ENCODE measurements around the gene FAM193B. TPM values are rescaled to one million over a fixed set of nuclear protein-coding genes. Genes with fewer than 3 reads are reported as not detected.

The FAM193B gene
- total and polyA plus RNA-seq, 2 of the 13 experiments (the other 11 are each of a cell fraction or from before 2014, with no cell fraction given) = 21.2 to 40.9 TPM

DNA sequence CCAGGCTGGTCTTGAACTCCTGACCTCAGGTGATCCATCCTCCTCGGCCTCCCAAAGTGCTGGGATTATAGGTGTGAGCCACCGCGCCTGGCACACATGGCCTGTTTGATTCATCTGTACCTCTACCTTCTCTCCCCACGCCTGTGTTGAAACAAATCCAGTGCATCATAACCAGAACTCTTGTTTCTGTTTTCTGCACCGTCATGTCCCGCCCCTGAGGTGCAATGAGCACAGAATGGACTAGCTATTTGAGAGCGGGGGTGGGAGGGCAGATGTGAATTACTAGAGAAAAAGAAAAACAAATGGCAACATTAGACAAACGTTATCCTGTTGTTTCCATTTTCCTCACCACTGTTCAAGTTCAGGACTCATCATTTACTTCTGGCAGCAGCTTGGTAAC lies 10.7 kb upstream of the FAM193B start:
- no TSS peak for BruUV-seq (replicated peaks)
- CTCF ChIA-PET (ENCODE audit: low intra/inter-chr PET ratio, low total read pairs) = no interaction called here
- no peak for TF ChIP-seq ZNF572 (CRISPR knock-in tag; IDR thresholded peaks at IDR 0.05)
- no peak for TF ChIP-seq ZBTB38 (CRISPR knock-in tag; IDR thresholded peaks at IDR 0.05)
- TF ChIP-seq ZFP37 (CRISPR knock-in tag; IDR thresholded peaks at IDR 0.05; ENCODE audit: borderline replicate concordance) = no peak
- TF ChIP-seq SRSF1 (optimal IDR thresholded peaks at IDR 0.05; ENCODE audit: low read depth, low read length) = no peak
- TF ChIP-seq, protein P1, sequence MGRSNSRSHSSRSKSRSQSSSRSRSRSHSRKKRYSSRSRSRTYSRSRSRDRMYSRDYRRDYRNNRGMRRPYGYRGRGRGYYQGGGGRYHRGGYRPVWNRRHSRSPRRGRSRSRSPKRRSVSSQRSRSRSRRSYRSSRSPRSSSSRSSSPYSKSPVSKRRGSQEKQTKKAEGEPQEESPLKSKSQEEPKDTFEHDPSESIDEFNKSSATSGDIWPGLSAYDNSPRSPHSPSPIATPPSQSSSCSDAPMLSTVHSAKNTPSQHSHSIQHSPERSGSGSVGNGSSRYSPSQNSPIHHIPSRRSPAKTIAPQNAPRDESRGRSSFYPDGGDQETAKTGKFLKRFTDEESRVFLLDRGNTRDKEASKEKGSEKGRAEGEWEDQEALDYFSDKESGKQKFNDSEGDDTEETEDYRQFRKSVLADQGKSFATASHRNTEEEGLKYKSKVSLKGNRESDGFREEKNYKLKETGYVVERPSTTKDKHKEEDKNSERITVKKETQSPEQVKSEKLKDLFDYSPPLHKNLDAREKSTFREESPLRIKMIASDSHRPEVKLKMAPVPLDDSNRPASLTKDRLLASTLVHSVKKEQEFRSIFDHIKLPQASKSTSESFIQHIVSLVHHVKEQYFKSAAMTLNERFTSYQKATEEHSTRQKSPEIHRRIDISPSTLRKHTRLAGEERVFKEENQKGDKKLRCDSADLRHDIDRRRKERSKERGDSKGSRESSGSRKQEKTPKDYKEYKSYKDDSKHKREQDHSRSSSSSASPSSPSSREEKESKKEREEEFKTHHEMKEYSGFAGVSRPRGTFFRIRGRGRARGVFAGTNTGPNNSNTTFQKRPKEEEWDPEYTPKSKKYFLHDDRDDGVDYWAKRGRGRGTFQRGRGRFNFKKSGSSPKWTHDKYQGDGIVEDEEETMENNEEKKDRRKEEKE (IDR thresholded peaks at IDR 0.05) = no peak
- no peak for TF ChIP-seq NKX3-1 (CRISPR knock-in tag; IDR thresholded peaks at IDR 0.05)
- no peak for TF ChIP-seq TBP (CRISPR knock-in tag; IDR thresholded peaks at IDR 0.05)
- TF ChIP-seq, protein P2, sequence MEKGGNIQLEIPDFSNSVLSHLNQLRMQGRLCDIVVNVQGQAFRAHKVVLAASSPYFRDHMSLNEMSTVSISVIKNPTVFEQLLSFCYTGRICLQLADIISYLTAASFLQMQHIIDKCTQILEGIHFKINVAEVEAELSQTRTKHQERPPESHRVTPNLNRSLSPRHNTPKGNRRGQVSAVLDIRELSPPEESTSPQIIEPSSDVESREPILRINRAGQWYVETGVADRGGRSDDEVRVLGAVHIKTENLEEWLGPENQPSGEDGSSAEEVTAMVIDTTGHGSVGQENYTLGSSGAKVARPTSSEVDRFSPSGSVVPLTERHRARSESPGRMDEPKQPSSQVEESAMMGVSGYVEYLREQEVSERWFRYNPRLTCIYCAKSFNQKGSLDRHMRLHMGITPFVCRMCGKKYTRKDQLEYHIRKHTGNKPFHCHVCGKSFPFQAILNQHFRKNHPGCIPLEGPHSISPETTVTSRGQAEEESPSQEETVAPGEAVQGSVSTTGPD (CRISPR knock-in tag; IDR thresholded peaks at IDR 0.05) = no peak
- TF ChIP-seq, protein P3, sequence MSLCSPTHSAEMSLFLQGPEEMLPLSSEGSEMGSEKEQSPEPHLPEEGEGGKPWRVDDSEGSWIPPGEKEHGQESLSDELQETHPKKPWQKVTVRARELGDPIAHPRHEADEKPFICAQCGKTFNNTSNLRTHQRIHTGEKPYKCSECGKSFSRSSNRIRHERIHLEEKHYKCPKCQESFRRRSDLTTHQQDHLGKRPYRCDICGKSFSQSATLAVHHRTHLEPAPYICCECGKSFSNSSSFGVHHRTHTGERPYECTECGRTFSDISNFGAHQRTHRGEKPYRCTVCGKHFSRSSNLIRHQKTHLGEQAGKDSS (CRISPR knock-in tag; IDR thresholded peaks at IDR 0.05; ENCODE audit: borderline replicate concordance, low read depth) = no peak

More for the DNA sequence above, 10.7 kb upstream of the FAM193B start:
- FAIRE-seq (no peak), ATAC-seq (no peak), DNase-seq (ENCODE audit: low spot score) (no peak)
- no peak overlapping the region for H3K4me3 ChIP-seq (replicated peaks in 1 of 3; ENCODE audit: insufficient read depth in 1 of 3, low read depth in 2 of 3, low read length in 3 of 3)
- POLR2A ChIA-PET = no interaction called here
- H4K20me1 ChIP-seq (ENCODE audit: insufficient read depth, low read length) = no peaks in the 10 kb centered on the region
- no peak overlapping the region for H2AFZ ChIP-seq (ENCODE audit: low read length)
- intact Hi-C loops (cut with micrococcal nuclease; ENCODE audit: unreplicated experiment) (no loop called here), in situ Hi-C loops (cut with HindIII; ENCODE audit: extremely low pct_ligation_motif_present, low pct_unique_long_range_greater_than_20kb) (no loop called here)
- 22% methylated on average over 8 of the region's 8 CpGs for WGBS (ENCODE audit: low lambda C conversion rate)
- H3K79me2 ChIP-seq (ENCODE audit: insufficient read depth, low read length) = no peaks in the 10 kb centered on the region
- peaks cover 14% of the 10 kb centered on the region for H3K9me3 ChIP-seq (ENCODE audit: low read length)
- H3K27ac ChIP-seq (ENCODE audit: extremely low read length, insufficient read depth, low read length) = no peak overlapping the region
- H3K4me2 ChIP-seq (ENCODE audit: low read depth, low read length) = no peak overlapping the region
- H3K27me3 ChIP-seq (ENCODE audit: control insufficient read depth in 1 of 2, insufficient read depth in 2 of 2, low read length in 2 of 2) = peaks cover 0 to 12% of the 10 kb centered on the region in 2 experiments; a peak in 2 of 5 replicates
- peaks cover 12% of the 10 kb centered on the region; the same call in 1 of the 2 replicates for H3K4me1 ChIP-seq (ENCODE audit: insufficient read depth, low read length)
- H3K36me3 ChIP-seq (replicated peaks in 1 of 2; ENCODE audit: control insufficient read depth in 1 of 2, insufficient read depth in 2 of 2, low read length in 2 of 2) = no peaks in the 10 kb centered on the region
- no peak overlapping the region for H3K9ac ChIP-seq (ENCODE audit: insufficient read depth, low read depth, low read length)
